Stimulated activated CD4-positive, alpha-beta T cell treated with anti-CD3 and anti-CD28 coated beads, Interleukin-4, amount 100 ng/mL, for 4 hours (primary cell): Measurements from ENCODE around the gene CREBL2.
"Not testable (repeated sequence)": the region's sequence is repeated elsewhere in the genome, so short reads cannot be mapped to it uniquely, and the experiment has no call there.

ENCODE experiments used
- DNase-seq, 2 experiments: peaks; one replicate each; pipeline ENCODE4 v3.0.0-alpha.2; 2020

Gene CREBL2

GRCh38 chr12:12599750-12600643 lies 11.7 kb upstream of the CREBL2 start:
- no peak for DNase-seq

GRCh38 chr12:12600659-12601058 lies 11.0 kb upstream of the CREBL2 start:
- DNase-seq: no peak

GRCh38 chr12:12604740-12605139 lies 6.9 kb upstream of the CREBL2 start:
- no peak for DNase-seq

- no peak for DNase-seq
Observed at GRCh38 chr12:12606781-12607589, 4.7 kb upstream of the CREBL2 start.

GRCh38 chr12:12608557-12608957 lies 3.1 kb upstream of the CREBL2 start:
- no peak for DNase-seq

GRCh38 chr12:12609692-12610091 lies 2.0 kb upstream of the CREBL2 start:
- DNase-seq: no peak

GRCh38 chr12:12610711-12611110 lies 965 bp upstream of the CREBL2 start:
- DNase-seq: no peak

- DNase-seq: no peak
Observed at GRCh38 chr12:12612358-12612757, 682 bp downstream of the CREBL2 start.

- DNase-seq: no peak
Observed at GRCh38 chr12:12613344-12613743, 1.7 kb downstream of the CREBL2 start.

- DNase-seq: no peak
Observed at GRCh38 chr12:12614342-12614741, 2.7 kb downstream of the CREBL2 start.

- no peak for DNase-seq
Observed at GRCh38 chr12:12616512-12617310, 5.0 kb downstream of the CREBL2 start.

GRCh38 chr12:12618064-12618463 lies 6.4 kb downstream of the CREBL2 start:
- DNase-seq: not testable (repeated sequence)

- no peak for DNase-seq
Observed at GRCh38 chr12:12620730-12621315, 9.1 kb downstream of the CREBL2 start.

- DNase-seq: no peak
Observed at GRCh38 chr12:12622418-12622817, 10.7 kb downstream of the CREBL2 start.

- no peak for DNase-seq
Observed at GRCh38 chr12:12624498-12624992, 12.9 kb downstream of the CREBL2 start.

GRCh38 chr12:12626471-12626870 lies 14.8 kb downstream of the CREBL2 start:
- no peak for DNase-seq

GRCh38 chr12:12627308-12627827 lies 15.7 kb downstream of the CREBL2 start:
- no peak for DNase-seq

- no peak for DNase-seq
Observed at GRCh38 chr12:12628013-12628412, 16.3 kb downstream of the CREBL2 start.

GRCh38 chr12:12630850-12631249 lies 19.2 kb downstream of the CREBL2 start:
- DNase-seq: no peak

GRCh38 chr12:12635651-12636050 lies 24.0 kb downstream of the CREBL2 start:
- DNase-seq: no peak

GRCh38 chr12:12636641-12637040 lies 25.0 kb downstream of the CREBL2 start:
- no peak for DNase-seq

- not testable (repeated sequence) for DNase-seq
Observed at GRCh38 chr12:12639995-12640394, 28.3 kb downstream of the CREBL2 start.
